HG02623 (cell line): ENCODE results near the gene RIN1.
"Not testable (repeated sequence)": the region's sequence is repeated elsewhere in the genome, so short reads cannot be mapped to it uniquely, and the experiment has no call there.

Experiments
- ATAC-seq: cut with Tn5 transposase; IDR thresholded peaks from one replicate; pipeline ENCODE4 v1.9.1; 2021; ENCODE audit warnings: moderate library complexity; ENCODE audit not compliant: unreplicated experiment

The RIN1 gene

DNA sequence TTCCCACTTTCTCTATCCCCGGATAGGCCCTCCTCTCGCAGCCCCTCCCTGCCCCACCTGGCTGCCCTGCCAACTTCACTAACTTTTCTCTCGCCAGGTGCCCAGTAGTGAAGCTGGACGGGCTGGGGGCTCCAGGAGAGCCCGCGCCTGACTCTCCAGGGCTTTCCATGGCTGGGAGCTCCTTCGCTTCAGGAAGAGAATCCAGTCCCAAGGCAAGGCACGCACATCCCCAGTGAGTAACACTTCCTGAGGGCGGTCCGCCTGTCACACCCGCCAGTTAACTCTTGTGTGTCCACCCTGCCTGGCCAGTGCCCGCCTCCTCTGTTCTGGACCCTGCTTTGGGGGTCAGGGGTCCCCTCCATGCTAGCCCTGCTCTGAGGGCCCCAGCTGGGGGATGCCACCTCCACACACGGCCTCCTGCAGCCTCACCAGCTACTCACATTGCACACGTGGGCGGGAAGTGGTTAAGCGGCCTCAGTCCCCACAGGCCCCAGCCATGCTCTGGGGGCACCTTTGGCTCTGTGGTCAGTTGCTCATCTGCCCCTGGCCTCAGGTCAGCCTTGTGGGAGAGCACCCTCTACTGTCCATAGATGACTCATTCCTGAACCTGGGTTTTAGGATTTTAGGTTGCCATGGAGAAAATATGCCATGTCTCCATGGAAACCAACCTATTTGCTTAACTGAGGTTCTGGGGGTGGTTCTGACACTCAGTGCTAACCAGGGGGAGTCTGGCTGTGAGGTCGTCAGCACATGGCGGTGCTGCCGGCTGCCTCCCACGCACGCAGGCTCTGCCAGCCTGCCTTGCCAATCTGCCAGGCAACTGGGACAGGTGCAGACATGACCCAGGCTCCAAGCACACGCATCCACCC lies at the start of gene RIN1:
RIN1 (minus strand) TSS at position 201 of the 869 bp plus-strand sequence; CDS start at position 169, 32 bp downstream.
- ATAC-seq = peak; percentile 49

DNA sequence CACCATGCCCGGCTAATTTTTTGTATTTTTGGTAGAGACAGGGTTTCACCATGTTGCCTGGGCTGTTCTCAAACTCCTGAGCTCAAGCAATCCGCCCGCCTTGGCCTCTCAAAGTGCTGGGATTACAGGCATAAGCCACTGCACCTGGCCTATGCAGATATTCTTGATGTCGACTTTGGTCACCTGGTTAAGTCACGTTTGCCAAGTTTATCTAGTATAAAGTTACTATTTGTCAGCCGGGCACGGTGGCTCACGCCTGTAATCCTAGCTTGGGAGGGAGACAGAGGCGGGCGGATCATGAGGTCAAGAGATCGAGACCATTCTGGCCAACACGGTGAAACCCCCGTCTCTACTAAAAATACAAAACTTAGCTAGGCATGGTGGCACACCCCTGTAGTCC lies 48.1 kb upstream of the RIN1 start:
- not testable (repeated sequence) for ATAC-seq

- ATAC-seq = not testable (repeated sequence)
Measured at GRCh38 chr11:66380264-66380663, 44.0 kb upstream of the RIN1 start.

DNA sequence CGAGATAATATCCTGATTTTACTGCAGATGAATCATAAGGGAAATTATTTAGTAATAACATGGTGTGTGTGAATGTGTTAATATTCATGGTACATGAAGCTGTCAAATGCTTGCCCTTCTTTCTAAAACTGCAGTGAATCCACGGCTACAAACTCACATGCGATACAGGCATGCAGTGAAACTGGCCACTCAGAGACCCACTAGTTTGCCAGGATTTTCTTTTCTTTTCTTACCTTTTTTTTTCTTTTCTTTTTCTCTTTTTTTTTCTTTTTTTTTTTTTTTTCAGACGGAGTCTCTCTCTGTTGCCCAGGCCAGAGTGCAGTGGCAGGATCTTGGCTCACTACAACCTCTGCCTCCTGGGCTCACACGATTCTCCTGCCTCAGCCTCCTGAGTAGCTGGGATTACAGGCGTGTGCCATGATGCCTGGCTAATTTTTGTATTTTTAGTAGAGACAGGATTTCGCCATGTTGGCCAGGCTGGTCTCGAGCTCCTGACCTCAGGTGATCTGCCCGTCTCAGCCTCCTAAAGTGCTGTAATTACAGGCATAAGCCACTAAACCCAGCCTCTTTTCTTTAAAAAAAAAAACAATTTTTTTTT lies 37.6 kb upstream of the RIN1 start:
- ATAC-seq = not testable (repeated sequence)

GRCh38 chr11:66373265-66373664 lies 37.0 kb upstream of the RIN1 start:
- no peak for ATAC-seq

DNA sequence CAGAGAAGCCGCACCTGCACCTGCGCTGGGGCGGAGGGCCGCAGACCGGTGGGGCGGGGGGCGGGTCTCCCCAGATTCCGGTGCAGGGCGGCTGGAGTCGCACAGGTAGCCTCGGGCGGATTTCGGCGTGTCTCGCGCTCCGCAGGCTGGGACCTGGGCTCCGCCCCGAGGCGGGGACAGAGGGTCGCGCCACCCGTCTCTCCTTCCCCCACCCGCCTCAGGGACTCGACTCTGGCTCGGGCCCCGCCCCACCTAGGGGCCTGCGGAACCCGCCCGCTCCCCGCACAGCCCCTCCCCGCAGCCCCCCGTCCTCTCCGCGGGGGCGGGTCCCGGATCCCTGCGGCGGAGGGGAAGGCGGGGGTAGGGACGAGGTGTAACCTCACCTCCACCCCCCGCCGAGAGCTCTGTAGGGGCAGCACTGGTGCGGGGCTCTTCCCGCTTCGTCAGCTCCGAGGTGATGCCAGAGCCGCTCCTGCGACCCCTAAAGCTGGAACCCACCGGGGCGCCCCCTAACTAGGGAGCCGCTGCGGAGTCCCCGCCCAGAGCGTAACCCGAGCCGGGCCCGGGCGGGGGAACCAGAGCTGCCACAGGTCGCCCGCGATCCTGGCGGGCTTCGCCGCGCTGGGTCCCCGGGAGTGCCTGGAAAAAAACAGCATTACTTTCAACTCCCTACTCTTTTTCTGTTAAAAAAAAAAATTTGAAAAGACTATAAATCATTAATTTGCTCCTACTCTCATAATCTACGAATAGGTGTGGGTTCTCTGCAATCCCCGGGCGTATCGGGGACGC lies 35.6 kb upstream of the RIN1 start, which contains the start of gene SLC29A2:
SLC29A2 (minus strand) TSS at position 134 of the 789 bp plus-strand sequence. CDS start 169 bp downstream, outside the sequence.
- ATAC-seq = peak; percentile 49

- ATAC-seq = no peak
Measured at GRCh38 chr11:66369073-66369894, 33.0 kb upstream of the RIN1 start.

- no peak for ATAC-seq
Measured at GRCh38 chr11:66368484-66368883, 32.2 kb upstream of the RIN1 start.

DNA sequence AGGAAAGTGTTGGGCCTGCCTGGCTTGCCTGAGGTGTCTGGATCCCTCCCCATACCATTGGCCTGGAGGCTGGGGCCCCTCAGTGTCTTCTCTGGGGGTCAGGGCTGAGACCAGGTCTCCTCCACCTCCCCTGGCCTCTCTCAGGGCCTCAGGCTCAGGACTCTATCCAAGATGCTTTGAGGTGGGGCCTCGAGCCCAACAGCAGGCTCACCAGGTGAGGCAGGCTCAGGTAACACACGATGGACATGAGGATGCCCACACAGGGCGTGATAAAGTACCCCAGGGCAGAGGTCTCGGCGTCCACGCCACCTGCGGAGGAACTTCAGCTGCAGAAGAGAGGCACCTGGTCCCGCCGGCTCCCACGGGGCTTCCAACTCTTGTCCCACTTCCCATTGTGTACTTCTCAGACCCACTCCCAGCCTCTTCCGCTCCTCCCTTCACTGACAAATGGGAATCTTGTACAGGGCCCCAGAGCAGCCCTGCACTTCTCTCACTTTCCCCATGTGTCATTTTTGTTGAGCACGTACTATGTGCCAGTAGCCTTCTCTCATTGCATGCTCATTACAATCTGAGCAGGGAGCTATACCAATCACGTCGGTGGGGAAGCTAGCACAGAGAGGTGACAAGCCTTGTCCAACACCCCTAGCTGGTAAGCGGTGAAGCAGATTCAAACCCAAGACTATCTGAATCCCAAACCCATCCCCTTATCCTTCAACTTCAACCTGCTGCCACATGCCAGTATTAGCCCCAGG lies 31.5 kb upstream of the RIN1 start:
- ATAC-seq = no peak

GRCh38 chr11:66366844-66367477 lies 30.7 kb upstream of the RIN1 start:
- ATAC-seq = no peak

GRCh38 chr11:66365711-66366619 lies 29.7 kb upstream of the RIN1 start:
- ATAC-seq = no peak

DNA sequence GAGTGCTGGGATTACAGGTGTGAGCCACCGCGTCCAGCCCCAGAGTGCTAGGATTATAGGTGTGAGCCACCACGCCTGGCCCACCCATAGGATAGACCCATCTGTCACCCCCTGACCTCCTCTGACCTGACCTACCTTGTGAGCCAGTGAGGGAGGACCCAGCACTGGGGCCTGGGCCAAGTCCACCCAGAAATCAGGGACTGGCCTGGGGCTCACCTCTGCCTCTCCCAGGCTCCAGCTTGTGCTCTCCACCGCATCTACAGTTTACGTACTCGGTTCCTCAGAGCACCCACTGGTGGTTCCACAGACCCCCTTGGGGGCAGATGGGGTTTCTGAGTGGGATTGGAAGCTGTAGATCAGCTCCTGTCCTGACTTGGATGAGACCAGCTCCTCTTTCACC lies 28.9 kb upstream of the RIN1 start:
- no peak for ATAC-seq

DNA sequence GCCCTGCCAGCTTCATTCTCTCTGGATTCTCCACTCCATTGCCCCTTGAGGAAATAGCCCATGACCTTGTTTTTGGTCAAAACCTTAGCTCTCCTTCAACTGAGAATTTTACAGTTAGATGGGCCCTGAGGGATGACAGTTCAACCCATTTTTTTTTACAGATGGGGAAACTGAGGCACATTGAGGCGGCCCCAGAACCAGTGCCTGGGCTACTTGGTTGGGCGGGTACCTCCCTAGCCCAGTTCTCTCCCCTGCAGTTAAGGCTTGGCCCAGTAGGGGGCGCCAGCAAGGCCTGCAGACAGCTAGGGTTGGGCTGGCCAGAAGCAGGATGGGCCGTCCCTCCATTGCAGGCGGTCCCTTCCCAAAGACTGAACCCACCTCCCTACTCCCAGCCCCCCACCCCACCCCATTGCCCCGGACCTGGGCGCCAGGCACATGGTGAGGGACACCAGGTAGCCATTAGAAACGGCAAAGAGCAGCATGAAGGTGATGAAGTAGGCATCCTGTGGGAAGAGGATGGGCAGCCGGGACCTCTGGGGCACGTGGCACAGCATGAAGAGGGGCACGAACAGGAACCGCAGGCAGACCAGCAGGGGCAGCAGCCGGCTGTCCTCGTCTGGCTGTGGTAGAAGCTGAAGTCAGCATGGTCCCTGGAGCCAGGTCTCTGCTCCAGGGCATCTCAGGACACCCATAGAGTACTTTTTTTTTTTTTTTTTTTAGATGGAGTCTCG lies 27.7 kb upstream of the RIN1 start:
- no peak for ATAC-seq

DNA sequence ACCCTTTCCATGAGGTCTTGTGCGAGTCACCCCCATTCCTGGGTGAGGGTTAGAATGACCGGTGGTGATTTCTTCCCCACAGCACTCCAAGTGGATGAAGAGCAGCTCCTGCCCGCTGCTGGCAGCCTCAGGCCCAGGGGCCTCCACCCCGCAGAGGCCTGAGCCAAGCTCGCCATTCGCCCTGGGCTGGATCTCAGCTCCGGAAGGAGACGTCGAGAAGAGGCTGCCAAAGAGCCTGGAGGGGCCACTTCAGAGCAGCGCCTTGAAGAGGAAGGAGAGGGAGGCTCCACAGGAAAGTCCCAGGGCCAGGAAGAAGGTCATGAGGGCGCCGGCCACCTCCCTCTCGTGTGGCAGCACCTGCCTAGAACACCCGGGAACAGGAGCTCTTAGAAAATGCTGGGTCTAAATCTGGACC lies 27.0 kb upstream of the RIN1 start:
- no peak for ATAC-seq

GRCh38 chr11:66362481-66363147 lies 26.4 kb upstream of the RIN1 start:
- ATAC-seq = no peak

GRCh38 chr11:66361502-66361941 lies 25.3 kb upstream of the RIN1 start:
- no peak for ATAC-seq
